GM12801 (cell line): ENCODE results near the gene FIP1L1.

ENCODE experiments used
- CTCF ChIP-seq: IDR thresholded peaks from one replicate; pipeline ENCODE4 v1.5.1; 2011; ENCODE audit warnings: control low read depth; ENCODE audit not compliant: insufficient read length; ENCODE audit errors: extremely low read depth

Gene FIP1L1

GRCh38 chr4:53371049-53371448, 6.4 kb upstream of the FIP1L1 start:
- TF ChIP-seq CTCF: no peak

GRCh38 chr4:53371843-53372521, 5.5 kb upstream of the FIP1L1 start:
- TF ChIP-seq CTCF: no peak

- no peak for TF ChIP-seq CTCF
These were observed 2.6 kb upstream of the FIP1L1 start for GRCh38 chr4:53374777-53375258.

- TF ChIP-seq CTCF: no peak
These were observed 541 bp upstream of the FIP1L1 start for GRCh38 chr4:53376900-53377299.

- no peak for TF ChIP-seq CTCF
These were observed 686 bp downstream of the FIP1L1 start for GRCh38 chr4:53378171-53378482.

GRCh38 chr4:53380221-53380620, 2.8 kb downstream of the FIP1L1 start:
- TF ChIP-seq CTCF: no peak

GRCh38 chr4:53419208-53419607, 41.8 kb downstream of the FIP1L1 start:
- no peak for TF ChIP-seq CTCF
